HG03039 (cell line): ENCODE measurements around the gene UGT2B7.
"Not testable (repeated sequence)": the region's sequence is repeated elsewhere in the genome, so short reads cannot be mapped to it uniquely, and the experiment has no call there.

ENCODE experiments used
- ATAC-seq: cut with Tn5 transposase; IDR thresholded peaks from one replicate; pipeline ENCODE4 v1.9.1; 2021; ENCODE audit warnings: mild to moderate bottlenecking, moderate library complexity; ENCODE audit not compliant: unreplicated experiment

Gene UGT2B7

GRCh38 chr4:69078852-69079251 is 17.4 kb upstream of the UGT2B7 start:
- no peak for ATAC-seq

- ATAC-seq = no peak
These were observed 7.8 kb upstream of the UGT2B7 start for GRCh38 chr4:69088473-69088872.

- no peak for ATAC-seq
These were observed 6.9 kb upstream of the UGT2B7 start for GRCh38 chr4:69089388-69089787.

- no peak for ATAC-seq
These were observed 4.1 kb upstream of the UGT2B7 start for GRCh38 chr4:69092190-69092589.

- ATAC-seq = no peak
These were observed 3.2 kb upstream of the UGT2B7 start for GRCh38 chr4:69092980-69093568.

GRCh38 chr4:69093681-69094080 is 2.6 kb upstream of the UGT2B7 start:
- no peak for ATAC-seq

GRCh38 chr4:69095301-69095731 is 958 bp upstream of the UGT2B7 start:
- no peak for ATAC-seq

GRCh38 chr4:69096810-69097209 is 536 bp downstream of the UGT2B7 start:
- no peak for ATAC-seq

- ATAC-seq = no peak
These were observed 2.2 kb downstream of the UGT2B7 start for GRCh38 chr4:69098470-69098869.

- ATAC-seq = no peak
These were observed 3.6 kb downstream of the UGT2B7 start for GRCh38 chr4:69099910-69100309.

GRCh38 chr4:69102668-69103067 is 6.4 kb downstream of the UGT2B7 start:
- ATAC-seq = not testable (repeated sequence)

- no peak for ATAC-seq
These were observed 8.5 kb downstream of the UGT2B7 start for GRCh38 chr4:69104719-69105275.

- not testable (repeated sequence) for ATAC-seq
These were observed 19.0 kb downstream of the UGT2B7 start for GRCh38 chr4:69115151-69115850.

- no peak for ATAC-seq
These were observed 19.6 kb downstream of the UGT2B7 start for GRCh38 chr4:69115851-69116213.

GRCh38 chr4:69116645-69117321 is 20.5 kb downstream of the UGT2B7 start:
- no peak for ATAC-seq

GRCh38 chr4:69120870-69121269 is 24.6 kb downstream of the UGT2B7 start:
- ATAC-seq = no peak

- ATAC-seq = no peak
These were observed 26.2 kb downstream of the UGT2B7 start for GRCh38 chr4:69122476-69122875.

GRCh38 chr4:69124941-69125340 is 28.7 kb downstream of the UGT2B7 start:
- ATAC-seq = no peak

- ATAC-seq = no peak
These were observed 29.8 kb downstream of the UGT2B7 start for GRCh38 chr4:69126024-69126423.

GRCh38 chr4:69133993-69134392 is 37.7 kb downstream of the UGT2B7 start:
- no peak for ATAC-seq

GRCh38 chr4:69134471-69134870 is 38.2 kb downstream of the UGT2B7 start:
- ATAC-seq = no peak

- ATAC-seq = no peak
These were observed 45.0 kb downstream of the UGT2B7 start for GRCh38 chr4:69141320-69141719.
